Activated CD8-positive, alpha-beta memory T cell treated with anti-CD3 and anti-CD28 coated beads, Interleukin-2, amount 10 ng/mL, durations not matched to agents 7 days and 5 days (primary cell): ENCODE results near the gene EFHD2. TPM values are rescaled to one million over a fixed set of nuclear protein-coding genes. Genes with fewer than 3 reads are reported as not detected.
"Not testable (repeated sequence)": the region's sequence is repeated elsewhere in the genome, so short reads cannot be mapped to it uniquely, and the experiment has no call there.

Source experiments
- ATAC-seq: fragments of 150-1000 bp; cut with Tn5 transposase; one replicate; pipeline ENCODE4 v1.10.0; 2021; ENCODE audit warnings: moderate library complexity
- CTCF ChIA-PET: fragments of 350-600 bp; sonication (Branson Sonifier 250); formaldehyde crosslinking; loops from one replicate; lab custom pipeline; 2021; ENCODE audit warnings: antibody characterized with exemption; lab: Charles Lee
- DNase-seq: peaks from one replicate; pipeline ENCODE4 v3.0.0-alpha.2; 2020
- H3K27ac Mint-ChIP-seq: one replicate; pipeline ENCODE4 v1.8.0; 2021; ENCODE audit warnings: mild to moderate bottlenecking, mixed read lengths
- H3K27me3 Mint-ChIP-seq: one replicate; pipeline ENCODE4 v1.8.0; 2021; ENCODE audit warnings: mixed read lengths
- H3K36me3 Mint-ChIP-seq: one replicate; pipeline ENCODE4 v1.8.0; 2021; ENCODE audit warnings: mild to moderate bottlenecking, mixed read lengths
- H3K4me1 Mint-ChIP-seq: one replicate; pipeline ENCODE4 v1.8.0; 2021; ENCODE audit warnings: mixed read lengths
- H3K4me3 Mint-ChIP-seq: one replicate; pipeline ENCODE4 v1.8.0; 2021; ENCODE audit warnings: mild to moderate bottlenecking, moderate library complexity, mixed read lengths
- H3K9me3 Mint-ChIP-seq: one replicate; pipeline ENCODE4 v1.8.0; 2022; ENCODE audit warnings: low read depth, mixed read lengths
- total RNA-seq, 2 experiments: library from RNA; stranded (reverse); gene quantifications; one replicate each; pipeline ENCODE4 v1.2.3, GENCODE V29; 2021

EFHD2 gene
- total RNA-seq, 2 experiments from 2014 or later, result 95.4 to 98.9 TPM

GRCh38 chr1:15459771-15460707 lies 50.4 kb downstream of the EFHD2 start:
- Mint-ChIP-seq H3K9me3 (no peaks in the 10 kb centered on the region), H3K4me3 (no peak overlapping the region), H3K36me3 (no peaks in the 10 kb centered on the region), H3K27me3 (peaks cover 22% of the 10 kb centered on the region), H3K4me1 (no peaks in the 10 kb centered on the region), H3K27ac (no peak overlapping the region)
- CTCF ChIA-PET, result no interaction called here
- DNase-seq (no peak), ATAC-seq (no peak)

GRCh38 chr1:15460708-15461095 lies 51.0 kb downstream of the EFHD2 start:
- no peaks in the 10 kb centered on the region for H3K36me3 Mint-ChIP-seq
- peaks cover 22% of the 10 kb centered on the region for H3K27me3 Mint-ChIP-seq
- ATAC-seq (no peak), DNase-seq (no peak)
- H3K4me1 Mint-ChIP-seq, result no peaks in the 10 kb centered on the region
- H3K9me3 Mint-ChIP-seq, result no peaks in the 10 kb centered on the region
- H3K4me3 Mint-ChIP-seq, result no peak overlapping the region
- H3K27ac Mint-ChIP-seq, result no peak overlapping the region
- CTCF ChIA-PET, result no interaction called here

- not testable (repeated sequence) for H3K36me3 Mint-ChIP-seq, DNase-seq, ATAC-seq, H3K4me3 Mint-ChIP-seq, H3K9me3 Mint-ChIP-seq, H3K4me1 Mint-ChIP-seq, H3K27ac Mint-ChIP-seq
- H3K27me3 Mint-ChIP-seq, result peaks cover 13% of the 10 kb centered on the region
- CTCF ChIA-PET, result interaction anchor here (1.3 kb wide), 1 partner anchor 138 kb away, joined by 3 read pairs; no protein-coding TSS in a partner anchor
Measured at GRCh38 chr1:15463064-15463800, 53.5 kb downstream of the EFHD2 start.

GRCh38 chr1:15463926-15464322 lies 54.2 kb downstream of the EFHD2 start:
- ATAC-seq, H3K36me3 Mint-ChIP-seq, CTCF ChIA-PET, DNase-seq, H3K4me3 Mint-ChIP-seq, H3K27ac Mint-ChIP-seq, H3K9me3 Mint-ChIP-seq, H3K4me1 Mint-ChIP-seq: not testable (repeated sequence)
- H3K27me3 Mint-ChIP-seq, result peaks cover 12% of the 10 kb centered on the region

- Mint-ChIP-seq H3K36me3 (no peaks in the 10 kb centered on the region), H3K27ac (no peak overlapping the region), H3K9me3 (no peaks in the 10 kb centered on the region), H3K4me1 (no peaks in the 10 kb centered on the region), H3K4me3 (no peak overlapping the region), H3K27me3 (peaks cover 12% of the 10 kb centered on the region)
- no peak for ATAC-seq
- CTCF ChIA-PET, result no interaction called here
- no peak for DNase-seq
Measured at GRCh38 chr1:15465674-15466073, 56.0 kb downstream of the EFHD2 start.

GRCh38 chr1:15466955-15467625 lies 57.4 kb downstream of the EFHD2 start:
- not testable (repeated sequence) for ATAC-seq, H3K9me3 Mint-ChIP-seq

GRCh38 chr1:15468145-15468544 lies 58.5 kb downstream of the EFHD2 start:
- H3K4me1 Mint-ChIP-seq, result no peaks in the 10 kb centered on the region
- DNase-seq (no peak), ATAC-seq (no peak)
- H3K9me3 Mint-ChIP-seq, result no peaks in the 10 kb centered on the region
- no peak overlapping the region for H3K4me3 Mint-ChIP-seq
- peaks cover 5% of the 10 kb centered on the region for H3K27me3 Mint-ChIP-seq
- CTCF ChIA-PET, result interaction anchor here (0.6 to 1.5 kb wide), 2 partner anchors 145 to 187 kb away, joined by 3 to 4 read pairs; no protein-coding TSS in a partner anchor
- no peaks in the 10 kb centered on the region for H3K36me3 Mint-ChIP-seq
- H3K27ac Mint-ChIP-seq, result no peak overlapping the region

More at GRCh38 chr1:15466955-15467625, 57.4 kb downstream of the EFHD2 start:
- not testable (repeated sequence) for H3K4me3 Mint-ChIP-seq, H3K4me1 Mint-ChIP-seq, DNase-seq, H3K27ac Mint-ChIP-seq, H3K27me3 Mint-ChIP-seq, H3K36me3 Mint-ChIP-seq
- CTCF ChIA-PET, result interaction anchor here (1.5 kb wide), 1 partner anchor 144 kb away, joined by 4 read pairs; no protein-coding TSS in a partner anchor

GRCh38 chr1:15469361-15469760 lies 59.7 kb downstream of the EFHD2 start:
- CTCF ChIA-PET, result no interaction called here

GRCh38 chr1:15469821-15470448 lies 60.2 kb downstream of the EFHD2 start:
- H3K36me3 Mint-ChIP-seq, H3K9me3 Mint-ChIP-seq, CTCF ChIA-PET, DNase-seq, ATAC-seq, H3K27ac Mint-ChIP-seq, H3K4me1 Mint-ChIP-seq, H3K4me3 Mint-ChIP-seq, H3K27me3 Mint-ChIP-seq: not testable (repeated sequence)

More at GRCh38 chr1:15469361-15469760, 59.7 kb downstream of the EFHD2 start:
- Mint-ChIP-seq H3K4me3 (no peak overlapping the region), H3K4me1 (no peaks in the 10 kb centered on the region), H3K27me3 (peaks cover 5% of the 10 kb centered on the region), H3K36me3 (no peaks in the 10 kb centered on the region), H3K27ac (no peak overlapping the region), H3K9me3 (no peaks in the 10 kb centered on the region)
- DNase-seq (no peak), ATAC-seq (no peak)

- CTCF ChIA-PET, H3K9me3 Mint-ChIP-seq, H3K27me3 Mint-ChIP-seq, H3K27ac Mint-ChIP-seq, H3K4me3 Mint-ChIP-seq, H3K4me1 Mint-ChIP-seq, ATAC-seq, H3K36me3 Mint-ChIP-seq, DNase-seq: not testable (repeated sequence)
Measured at GRCh38 chr1:15471067-15471466, 61.4 kb downstream of the EFHD2 start.

GRCh38 chr1:15471723-15472122 lies 62.0 kb downstream of the EFHD2 start:
- CTCF ChIA-PET, H3K27ac Mint-ChIP-seq, H3K4me3 Mint-ChIP-seq, H3K27me3 Mint-ChIP-seq, H3K4me1 Mint-ChIP-seq, H3K9me3 Mint-ChIP-seq, DNase-seq, H3K36me3 Mint-ChIP-seq, ATAC-seq: not testable (repeated sequence)

- no peak for ATAC-seq
- DNase-seq, result no peak
- H3K4me1 Mint-ChIP-seq, result no peaks in the 10 kb centered on the region
- peaks cover 5% of the 10 kb centered on the region for H3K27me3 Mint-ChIP-seq
- H3K27ac Mint-ChIP-seq, result no peak overlapping the region
- no peak overlapping the region for H3K4me3 Mint-ChIP-seq
- CTCF ChIA-PET, result no interaction called here
- H3K36me3 Mint-ChIP-seq, result no peaks in the 10 kb centered on the region
- H3K9me3 Mint-ChIP-seq, result no peaks in the 10 kb centered on the region
Measured at GRCh38 chr1:15472587-15472986, 62.9 kb downstream of the EFHD2 start.
